ENCODE results near the gene MACROD2.
"Not testable (repeated sequence)": the region's sequence is repeated elsewhere in the genome, so short reads cannot be mapped to it uniquely, and the experiment has no call there.

MACROD2 gene

DNA sequence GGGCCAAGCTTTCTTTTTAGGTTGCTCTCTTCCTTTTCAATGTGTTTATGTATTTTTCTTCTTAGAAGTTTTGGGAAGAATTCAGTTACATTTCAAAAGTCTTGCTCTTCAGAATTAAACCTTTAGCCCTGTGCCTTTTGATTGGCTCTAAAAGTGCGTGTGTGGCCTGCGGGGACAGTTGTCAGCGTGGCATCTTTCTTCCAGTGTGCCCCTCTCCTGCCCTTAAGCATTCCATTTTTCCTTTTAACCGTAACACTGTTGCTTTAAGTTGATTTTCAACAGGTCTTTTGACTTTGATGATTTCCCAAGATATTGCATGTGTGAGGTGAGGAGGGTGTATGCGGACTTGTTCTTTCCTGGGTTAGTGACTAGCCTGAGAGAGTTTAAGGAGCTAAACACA is 1341.2 kb downstream of the MACROD2 start:
- no peak for FAIRE-seq

DNA sequence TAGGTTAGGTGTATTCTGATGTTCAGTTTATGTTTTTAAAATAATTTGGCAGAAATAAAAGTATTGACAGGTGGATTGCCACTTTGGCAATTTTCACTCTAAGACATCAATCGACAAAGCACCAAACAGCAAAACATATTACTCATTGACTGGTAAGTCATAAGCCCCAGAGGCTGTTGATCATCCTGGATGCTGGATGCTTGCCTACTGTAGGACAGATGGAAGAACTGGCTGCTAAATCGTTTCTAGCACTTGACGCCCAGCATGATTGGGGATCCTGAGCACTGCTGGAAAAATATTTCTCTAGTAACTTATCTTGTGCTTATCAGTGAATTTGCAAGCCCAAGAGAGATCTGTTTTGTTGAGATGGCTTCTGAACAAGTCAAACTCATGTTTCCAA is 1343.9 kb downstream of the MACROD2 start:
- no peak for FAIRE-seq

DNA sequence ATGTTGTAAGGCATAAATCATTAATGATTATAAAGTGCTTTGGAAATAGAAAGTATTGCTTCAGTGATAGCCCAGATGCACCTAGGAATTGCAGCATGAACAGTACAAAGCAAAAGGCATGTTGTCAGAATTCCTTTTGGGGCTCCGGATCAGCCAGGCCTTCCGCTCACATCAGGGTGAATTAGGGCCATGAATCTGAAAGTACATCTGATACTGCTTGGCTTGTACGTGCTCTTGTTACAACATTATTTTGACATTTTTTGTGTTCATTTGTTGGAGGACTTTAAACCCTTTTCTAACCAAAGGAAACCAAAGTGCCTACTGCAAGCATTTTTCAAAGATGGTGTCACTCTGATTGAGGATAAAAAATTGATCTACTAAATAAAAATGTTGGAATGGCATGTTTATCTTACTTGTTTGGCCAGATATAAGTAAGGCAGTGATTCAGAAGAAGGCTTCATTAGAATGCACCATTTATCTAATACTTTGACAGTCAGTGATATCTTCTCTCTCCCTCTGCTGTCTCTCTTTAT is 1347.7 kb downstream of the MACROD2 start:
- no peak for FAIRE-seq

DNA sequence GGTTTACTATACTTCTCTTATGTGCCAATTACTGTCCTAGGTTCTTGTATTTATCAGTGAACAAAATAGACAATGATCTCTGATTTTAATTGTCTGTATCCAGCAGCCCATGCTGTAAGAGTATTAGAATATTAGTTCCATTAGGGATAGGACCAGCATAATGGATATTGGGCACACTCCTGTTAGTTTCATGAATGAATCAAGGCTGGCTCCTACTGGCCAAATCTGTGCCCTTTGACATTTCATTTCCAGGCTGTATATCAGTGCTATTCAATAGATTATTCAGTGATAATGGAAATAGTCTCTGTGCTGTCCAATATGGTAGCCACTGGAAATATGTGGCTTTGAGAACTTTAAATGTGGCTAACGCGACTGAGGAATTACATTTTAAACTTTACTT is 1350.0 kb downstream of the MACROD2 start:
- FAIRE-seq = no peak

DNA sequence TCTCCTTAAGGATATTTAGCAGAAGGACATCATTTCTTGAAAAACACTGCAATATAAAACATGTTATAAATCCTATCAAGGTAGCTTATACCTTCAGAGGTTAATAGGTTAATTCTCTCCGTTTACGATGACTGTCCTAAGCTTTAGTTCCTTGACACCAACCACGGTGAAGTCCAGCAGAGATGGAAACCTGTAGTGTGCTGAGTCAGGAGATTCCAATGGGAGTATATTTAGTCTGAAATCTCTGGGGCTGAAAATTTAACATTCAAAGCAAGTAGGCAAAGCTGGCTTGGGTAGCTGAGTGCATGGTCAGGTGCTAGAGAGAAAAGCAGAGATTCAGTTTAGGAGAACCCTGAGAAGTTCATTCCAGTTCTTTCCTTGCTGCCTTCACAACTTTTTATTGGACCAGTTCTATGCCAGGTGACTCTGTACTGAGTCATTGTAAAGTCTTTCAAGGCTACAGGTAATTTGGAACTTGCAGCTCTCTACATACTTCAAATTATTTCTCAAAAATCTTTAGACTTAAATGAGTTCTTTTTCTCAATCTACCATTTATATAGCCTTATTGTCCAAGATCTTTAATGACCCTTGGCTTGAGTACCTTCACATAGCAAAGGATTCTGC is 1351.5 kb downstream of the MACROD2 start:
- FAIRE-seq = no peak

DNA sequence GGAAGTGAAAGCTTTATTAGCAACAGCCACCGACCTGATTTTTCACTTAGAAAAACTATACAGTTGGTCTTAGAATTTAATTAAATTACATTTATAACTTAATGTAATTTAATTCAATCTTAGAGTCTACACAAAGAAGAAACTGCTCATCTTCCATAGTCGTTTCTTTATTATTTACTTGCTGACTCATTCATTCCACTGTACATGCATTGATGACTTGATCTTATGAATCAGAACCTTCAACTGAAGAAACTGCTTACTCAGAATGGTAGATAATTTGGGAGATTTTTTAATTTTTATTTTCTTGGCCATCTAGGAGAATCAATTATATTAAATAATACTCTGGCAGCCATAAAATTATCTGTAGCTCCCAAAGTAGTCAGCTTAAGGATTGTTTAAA is 1363.7 kb downstream of the MACROD2 start:
- no peak for FAIRE-seq

DNA sequence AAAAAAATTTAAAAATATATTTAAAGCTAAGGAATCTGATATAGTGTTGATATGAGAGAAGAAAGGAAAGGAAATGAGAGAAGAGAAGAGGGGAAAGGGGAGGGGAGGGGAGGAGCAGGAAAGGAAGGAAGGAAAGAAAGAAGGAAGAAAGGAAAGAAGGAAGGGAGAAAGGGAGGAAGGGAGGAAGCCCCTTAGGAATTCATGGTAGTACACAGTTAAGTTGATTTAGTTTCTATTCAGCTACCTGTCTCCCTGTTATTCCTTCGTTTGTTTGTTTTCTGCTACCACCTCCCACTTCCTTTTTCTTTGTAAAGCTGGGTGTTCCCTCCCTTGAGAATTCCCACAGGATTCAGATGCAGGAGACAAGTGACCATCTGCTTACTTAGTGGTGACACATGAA is 1367.5 kb downstream of the MACROD2 start:
- no peak for FAIRE-seq

DNA sequence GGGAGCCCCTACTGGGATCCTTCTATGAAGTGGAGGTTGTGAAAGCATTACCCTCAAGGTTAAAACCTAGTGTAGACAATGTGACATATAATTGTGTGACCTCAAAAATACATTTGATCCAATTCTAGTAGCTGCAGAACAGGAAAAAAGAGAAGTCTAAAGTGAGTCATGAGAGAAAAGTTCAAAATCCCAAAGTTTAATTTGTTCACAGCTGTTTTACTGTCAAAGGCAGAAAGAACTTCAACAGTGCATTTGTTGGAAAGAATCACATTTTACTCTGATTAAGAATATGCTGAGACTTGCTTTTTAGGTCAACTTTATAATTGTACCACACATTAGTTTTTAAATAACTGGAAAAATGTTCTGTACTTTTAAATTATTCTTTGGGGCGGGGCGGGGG is 1369.5 kb downstream of the MACROD2 start:
- FAIRE-seq = no peak

DNA sequence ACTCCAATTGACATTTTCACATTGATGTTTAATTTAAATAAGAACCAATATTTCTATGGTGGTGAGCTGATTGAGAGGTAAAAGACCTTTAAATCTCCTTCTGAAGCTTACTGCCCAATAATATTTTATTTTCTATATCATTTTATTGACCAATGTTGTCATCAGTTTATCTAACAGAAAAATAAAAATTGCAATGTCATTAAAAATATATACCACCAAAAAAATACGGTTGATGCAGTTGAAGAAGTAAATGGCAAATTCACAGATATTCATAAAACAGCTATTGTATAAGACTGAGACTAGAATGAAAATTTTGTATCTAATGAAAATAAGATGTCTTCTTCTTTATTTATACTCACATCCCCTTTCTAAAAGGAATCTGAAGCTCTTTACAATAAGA is 1375.1 kb downstream of the MACROD2 start:
- FAIRE-seq = no peak

DNA sequence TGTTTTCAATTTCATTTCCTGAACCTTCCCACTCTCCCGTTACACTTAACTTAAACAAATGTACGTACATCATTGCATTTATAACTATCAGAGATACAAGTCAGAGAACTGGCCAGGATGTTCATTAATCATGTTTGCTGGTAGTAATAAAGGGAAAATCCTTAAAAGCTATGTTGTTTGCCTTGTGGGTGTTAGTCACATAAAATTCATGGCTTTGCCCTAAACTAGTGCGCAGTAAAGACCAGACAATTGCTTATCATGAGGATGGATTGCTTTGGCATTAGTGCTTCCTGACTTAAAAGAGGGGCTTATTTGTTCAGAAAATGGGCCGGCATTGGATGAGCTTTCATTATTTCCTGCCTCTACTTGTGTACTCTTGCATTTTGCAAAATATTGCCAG is 1379.4 kb downstream of the MACROD2 start:
- no peak for FAIRE-seq

DNA sequence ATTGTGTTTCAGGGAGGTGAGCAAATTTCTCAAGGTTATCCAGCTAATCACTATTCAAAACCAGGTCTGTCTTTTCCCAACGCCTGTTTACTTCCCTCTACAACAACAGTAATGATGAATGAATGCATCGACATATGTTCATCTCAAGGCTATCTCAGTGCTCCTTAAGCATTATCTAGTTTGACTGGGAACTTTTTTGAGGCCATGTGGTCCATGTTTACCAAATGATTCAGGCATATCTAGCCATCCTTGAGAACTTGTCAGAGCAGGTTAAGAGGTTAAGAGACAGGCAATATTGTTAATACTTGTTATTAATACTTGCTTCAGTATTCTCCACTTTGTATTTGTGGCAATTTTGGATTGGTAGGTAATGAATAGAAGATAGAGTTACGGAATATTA is 1380.5 kb downstream of the MACROD2 start:
- no peak for FAIRE-seq

DNA sequence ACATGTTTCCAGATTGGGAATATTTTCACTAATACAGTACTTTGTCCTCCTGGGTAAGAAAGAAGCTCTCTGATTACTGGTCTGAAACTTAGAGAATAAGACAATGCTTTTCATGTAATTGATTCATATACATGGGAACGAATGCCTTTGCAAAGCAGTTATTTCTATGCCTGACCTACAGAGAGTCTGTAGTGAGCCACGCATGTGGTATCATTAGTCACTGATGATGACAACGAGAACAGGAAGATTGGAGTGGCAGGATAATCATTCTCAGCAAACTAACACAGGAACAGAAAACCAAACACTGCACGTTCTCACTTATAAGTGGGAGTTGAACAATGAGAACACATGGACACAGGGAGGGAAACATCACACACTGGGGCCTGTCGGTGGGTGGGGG is 1382.3 kb downstream of the MACROD2 start:
- FAIRE-seq = not testable (repeated sequence)

DNA sequence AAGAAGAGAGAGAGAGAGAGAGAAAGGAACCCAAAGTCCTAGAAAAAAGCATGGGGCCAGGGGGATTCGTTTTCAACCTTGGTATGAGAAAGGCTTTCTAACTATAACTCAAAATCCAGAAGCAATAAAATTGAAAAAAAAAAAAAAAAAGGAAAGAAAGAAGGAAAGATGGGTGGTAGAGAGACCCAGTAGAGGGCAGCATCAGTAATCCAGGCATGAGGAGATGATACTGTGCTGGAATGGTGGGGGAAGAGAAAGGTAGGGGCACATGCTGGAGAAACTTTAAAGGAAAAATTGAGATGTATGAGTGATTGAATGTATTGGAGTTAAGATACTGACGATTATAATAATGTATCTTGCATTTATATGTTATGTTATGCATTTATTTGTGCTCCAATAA is 1382.8 kb downstream of the MACROD2 start:
- no peak for FAIRE-seq

DNA sequence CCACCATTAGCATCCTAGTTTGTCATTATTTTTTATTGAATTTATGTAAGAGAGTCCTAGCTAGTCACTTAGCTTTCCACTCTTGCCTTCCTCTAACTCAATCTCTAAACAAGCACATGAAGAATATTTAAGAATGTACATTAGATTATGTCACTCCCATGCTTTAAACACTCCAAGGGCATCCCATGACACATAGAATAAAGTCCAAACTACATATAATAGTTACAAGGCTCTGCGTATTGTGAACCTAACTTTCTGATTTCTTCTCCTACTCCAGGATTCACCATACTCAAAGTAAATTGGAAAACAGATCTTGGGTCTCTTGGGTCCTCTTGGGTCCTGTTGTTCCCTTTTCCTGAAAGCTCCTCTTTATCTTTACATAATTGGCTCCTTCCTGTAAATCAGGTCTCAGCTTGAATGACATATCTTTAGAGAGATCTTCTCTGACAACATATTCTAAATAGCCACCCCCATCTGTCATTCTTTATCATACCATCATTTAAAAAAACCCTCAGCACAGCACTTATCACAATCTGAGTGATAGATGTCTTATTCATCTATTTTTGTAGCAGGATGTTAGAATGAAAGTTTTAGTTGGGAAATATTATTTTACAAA is 1384.5 kb downstream of the MACROD2 start:
- no peak for FAIRE-seq

DNA sequence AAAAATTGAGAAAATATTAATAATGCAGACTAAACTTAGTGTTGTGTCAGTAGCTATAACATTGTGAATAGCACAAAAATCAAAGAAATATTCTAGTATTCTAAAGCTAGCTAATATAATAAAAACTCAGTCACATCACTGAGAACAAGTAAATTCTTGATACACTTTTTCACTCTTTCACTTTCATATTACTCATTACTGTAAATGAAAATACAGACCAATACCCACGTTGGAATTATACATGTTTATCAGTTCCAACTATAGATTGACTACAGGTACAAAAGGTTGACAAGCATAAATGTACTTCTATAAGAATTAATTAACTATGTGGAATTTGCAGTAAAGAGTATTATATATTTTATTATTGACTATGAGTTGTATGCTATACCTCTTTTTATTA is 1385.5 kb downstream of the MACROD2 start:
- no peak for FAIRE-seq

DNA sequence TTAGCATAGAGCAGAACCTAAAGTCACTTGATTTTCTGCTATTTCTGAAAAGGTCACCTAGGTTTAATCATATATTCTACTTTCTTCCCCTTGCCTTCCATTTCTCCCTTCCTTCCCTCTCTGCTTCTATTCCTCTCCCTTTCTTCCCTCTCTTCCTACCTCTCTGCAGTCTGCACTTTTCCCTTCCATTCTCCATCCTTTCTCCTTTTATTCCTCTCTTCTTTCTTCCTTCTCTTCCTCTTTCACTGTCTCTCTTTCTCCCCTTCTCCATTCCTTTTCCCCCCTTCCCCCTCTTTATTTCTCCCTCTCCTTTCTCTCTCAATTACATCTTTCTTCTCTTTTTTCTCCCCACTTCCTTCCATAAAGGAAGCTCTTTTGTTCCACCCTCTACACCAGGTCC is 1391.9 kb downstream of the MACROD2 start:
- no peak for FAIRE-seq

DNA sequence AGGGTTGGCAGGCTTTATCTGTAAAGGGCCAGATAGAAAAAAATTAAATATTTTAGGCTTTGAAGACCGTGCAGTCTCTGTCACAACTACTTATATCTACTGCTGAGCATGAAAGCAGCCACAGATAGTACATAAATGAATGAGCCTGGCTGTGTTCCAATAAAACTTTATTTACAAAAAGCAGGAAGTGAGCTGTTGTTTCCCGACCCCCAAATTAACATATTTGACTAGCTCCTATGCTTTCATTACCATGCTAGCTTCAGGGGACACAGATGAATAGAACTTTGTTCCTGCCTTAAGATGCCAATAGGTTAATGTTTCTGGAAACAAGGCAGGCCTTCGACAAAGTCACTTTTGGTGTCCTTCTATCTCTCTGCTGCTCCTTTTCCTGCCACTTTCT is 1400.1 kb downstream of the MACROD2 start:
- no peak for FAIRE-seq

DNA sequence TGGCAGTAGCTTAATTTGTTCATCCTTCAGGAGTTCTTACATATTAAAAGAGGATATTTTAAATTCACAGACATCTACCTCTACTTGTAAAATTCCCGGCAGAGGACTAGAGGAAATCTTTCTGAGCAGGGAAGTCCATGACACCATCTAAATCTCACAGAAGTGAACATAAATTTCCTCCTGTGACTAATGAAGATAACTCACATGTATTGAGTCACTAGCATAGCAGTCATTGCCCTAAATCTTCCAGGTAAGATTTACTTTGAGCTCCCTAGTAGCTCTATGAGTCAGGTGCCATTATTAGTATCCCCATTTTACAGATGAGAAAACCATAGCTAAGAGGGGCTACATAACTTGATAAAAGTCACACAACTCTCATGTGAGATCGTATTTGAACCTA is 1400.7 kb downstream of the MACROD2 start:
- no peak for FAIRE-seq

DNA sequence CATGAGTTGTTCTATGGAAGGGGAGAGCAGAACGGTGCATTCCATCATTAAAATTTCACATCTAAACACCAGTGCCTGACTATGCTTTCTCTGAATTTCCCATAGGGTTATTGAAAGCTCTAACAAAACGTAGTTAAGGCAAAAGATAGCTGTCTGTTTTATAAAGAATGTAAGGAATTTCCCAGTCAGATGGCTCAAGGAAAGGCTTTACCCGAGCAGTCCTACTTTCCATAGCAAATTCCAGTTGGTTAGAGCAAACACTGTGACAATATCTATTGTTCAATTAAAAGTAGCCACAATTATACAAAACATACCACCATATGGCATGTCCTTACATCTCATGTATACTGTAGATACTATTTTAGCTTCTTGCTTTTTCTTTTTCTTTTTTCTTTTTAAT is 1401.6 kb downstream of the MACROD2 start:
- FAIRE-seq = no peak

DNA sequence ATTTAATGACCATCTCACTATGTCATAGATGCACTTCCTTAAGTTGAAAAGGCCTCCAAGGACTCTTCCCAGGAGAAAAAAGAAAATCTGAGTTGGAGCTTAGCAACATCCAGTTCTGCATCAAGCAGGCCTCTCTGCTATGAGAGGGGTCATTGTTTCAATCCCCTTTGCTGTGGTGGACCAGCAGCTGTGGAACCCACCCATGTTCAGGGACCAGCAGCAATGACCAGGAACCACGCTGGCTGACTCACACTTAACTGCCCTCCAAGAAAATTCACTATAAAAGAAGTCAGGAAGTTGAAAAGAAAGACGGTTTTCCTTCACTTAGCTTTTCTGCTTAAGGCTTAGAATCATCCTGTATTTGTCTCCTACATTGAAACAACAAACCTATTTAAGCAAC is 1404.5 kb downstream of the MACROD2 start:
- no peak for FAIRE-seq

DNA sequence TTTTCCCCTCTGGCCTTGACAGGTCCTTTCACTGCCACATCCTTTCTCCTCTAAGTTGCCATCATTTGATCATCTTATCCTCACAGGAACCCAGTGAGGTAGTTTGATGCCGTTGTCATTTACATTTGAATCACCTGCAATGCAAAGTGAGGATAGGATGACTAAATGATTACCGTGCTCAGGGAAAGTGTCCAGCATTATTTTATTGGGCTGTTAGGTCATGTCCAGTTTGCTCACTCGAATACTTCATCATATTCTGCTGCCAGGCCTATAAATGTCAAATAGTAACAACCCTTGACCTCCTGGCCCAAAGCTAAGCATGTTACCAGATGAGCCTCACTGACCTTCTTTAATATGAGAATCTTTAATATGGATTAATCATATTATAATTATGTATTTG is 1410.8 kb downstream of the MACROD2 start:
- FAIRE-seq = no peak

DNA sequence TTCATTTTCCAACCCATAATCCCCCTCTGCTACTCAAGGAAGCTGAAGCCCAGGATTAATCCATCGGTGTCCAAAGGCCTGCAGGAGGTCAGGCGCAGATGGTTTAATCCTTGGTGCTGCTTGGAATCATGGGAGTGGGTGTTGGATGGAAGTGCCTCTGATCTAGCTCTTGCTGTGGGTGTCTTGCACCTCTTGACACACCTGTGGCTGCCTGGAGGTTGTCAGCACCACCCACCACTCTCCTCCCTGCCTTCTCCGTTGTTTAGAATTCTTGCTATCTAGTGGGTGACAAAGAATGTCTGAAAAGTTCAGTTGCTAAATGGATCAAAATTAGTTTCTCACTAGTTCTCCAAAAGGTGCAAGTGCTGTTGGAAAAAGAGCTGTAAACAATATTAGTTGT is 1416.5 kb downstream of the MACROD2 start:
- FAIRE-seq = no peak

DNA sequence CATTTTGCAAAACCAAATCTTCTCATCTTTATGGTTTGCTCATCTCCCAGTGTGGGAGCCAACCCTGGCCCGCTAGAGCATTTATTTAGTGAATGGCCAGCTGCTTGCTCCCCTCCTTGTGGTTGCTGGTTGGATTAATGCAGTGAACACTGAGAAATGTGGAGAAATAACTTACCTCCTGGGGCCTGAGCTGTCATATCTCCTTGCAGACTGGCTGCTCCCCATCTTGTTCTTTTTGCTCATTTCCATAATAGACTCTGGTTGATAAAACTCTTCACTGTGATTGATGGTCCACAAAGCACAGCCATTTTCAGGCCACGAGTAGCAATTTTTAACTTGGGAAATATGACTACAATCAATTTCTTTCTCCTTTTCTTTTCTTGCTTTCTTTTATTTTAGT is 1420.6 kb downstream of the MACROD2 start:
- no peak for FAIRE-seq

DNA sequence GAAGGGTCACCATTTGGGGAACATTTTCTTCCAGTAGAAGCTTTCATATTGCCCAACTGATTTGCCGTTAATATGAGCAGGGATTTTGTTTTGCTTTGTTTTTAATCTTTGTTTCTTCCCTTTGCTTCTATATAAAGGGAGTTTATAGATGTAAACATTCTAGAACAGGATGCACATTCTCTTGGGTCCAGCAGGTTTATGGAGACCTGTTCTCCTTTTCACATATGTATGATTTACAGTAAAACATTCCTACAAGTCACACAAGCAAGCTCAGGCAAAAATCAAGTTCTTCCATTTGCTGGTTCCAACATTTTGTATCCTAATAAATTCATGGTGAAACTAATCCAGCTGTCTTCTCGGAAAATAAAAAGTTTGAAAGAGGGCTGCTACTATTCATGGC is 1424.5 kb downstream of the MACROD2 start:
- no peak for FAIRE-seq

DNA sequence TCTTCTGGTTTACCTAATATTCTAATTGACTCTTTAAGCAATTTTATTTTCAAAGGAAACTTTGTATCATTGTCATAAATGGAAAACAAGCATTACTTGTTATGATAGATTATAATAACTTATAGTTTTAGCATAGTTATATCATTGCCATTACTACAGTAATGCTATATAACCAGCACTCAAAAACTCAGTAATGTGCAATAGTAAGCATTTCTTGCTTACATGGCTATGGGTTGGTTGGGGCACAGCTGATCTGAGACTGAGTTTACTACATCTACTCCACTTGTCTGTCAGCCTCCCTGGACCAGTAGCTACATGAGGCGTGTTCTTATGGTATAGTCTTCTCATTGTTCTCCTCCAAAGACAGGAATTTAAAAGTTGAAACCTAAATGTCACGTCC is 1427.7 kb downstream of the MACROD2 start:
- no peak for FAIRE-seq

Data from TTC549 (cell line).